GM23338 (cell line): ENCODE data around the gene KLHL5. TPM values are rescaled to one million over a fixed set of nuclear protein-coding genes. Genes with fewer than 3 reads are reported as not detected.
A peak's percentile ranks its signal among the peaks of the same experiment; 100 is the strongest.

Source experiments
- ATAC-seq: fragments of 200-7000 bp; cut with Tn5 transposase; 3 replicates; pipeline ENCODE4 v1.9.1; 2020
- DNase-seq: peaks from one replicate; pipeline ENCODE4 v3.0.0-alpha.2; 2015; ENCODE audit warnings: low spot score
- H2AFZ ChIP-seq: fragments of 200-600 bp; sonication (generic); 2 replicates; pipeline ENCODE4 v1.8.0; 2016; ENCODE audit warnings: antibody characterized with exemption, mild to moderate bottlenecking, moderate library complexity
- H3F3A ChIP-seq: fragments of 200-600 bp; sonication (generic); replicated peaks from 2 replicates; pipeline ENCODE4 v1.8.0; 2017; ENCODE audit warnings: antibody characterized with exemption, mixed run types, low read depth
- H3K27ac ChIP-seq: fragments of 200-600 bp; sonication (generic); 2 replicates; pipeline ENCODE4 v1.6.1; 2016; ENCODE audit warnings: low read depth
- H3K27me3 ChIP-seq: fragments of 200-600 bp; sonication (generic); 2 replicates; pipeline ENCODE4 v1.8.0; 2016; ENCODE audit warnings: mild to moderate bottlenecking, mixed run types, moderate library complexity; ENCODE audit not compliant: insufficient read depth
- H3K36me3 ChIP-seq: fragments of 200-600 bp; sonication (generic); 2 replicates; pipeline ENCODE4 v1.8.0; 2016; ENCODE audit warnings: mild to moderate bottlenecking; ENCODE audit not compliant: insufficient read depth
- H3K4me1 ChIP-seq: fragments of 200-600 bp; sonication (generic); 2 replicates; pipeline ENCODE4 v1.8.0; 2016; ENCODE audit warnings: mild to moderate bottlenecking, moderate library complexity; ENCODE audit not compliant: insufficient read depth
- H3K4me2 ChIP-seq: fragments of 200-600 bp; sonication (generic); 2 replicates; pipeline ENCODE4 v1.7.1; 2017; ENCODE audit warnings: mixed run types
- H3K4me3 ChIP-seq: fragments of 200-600 bp; sonication (generic); 2 replicates; pipeline ENCODE4 v1.6.1; 2016; ENCODE audit warnings: mixed run types
- H3K79me2 ChIP-seq: fragments of 200-600 bp; sonication (generic); replicated peaks from 2 replicates; pipeline ENCODE4 v1.8.0; 2017; ENCODE audit warnings: mild to moderate bottlenecking; ENCODE audit not compliant: insufficient read depth
- H3K9me2 ChIP-seq: fragments of 200-600 bp; sonication (generic); 2 replicates; pipeline ENCODE4 v1.8.0; 2017; ENCODE audit not compliant: insufficient read depth
- H4K20me1 ChIP-seq: fragments of 200-600 bp; sonication (generic); replicated peaks from 2 replicates; pipeline ENCODE4 v1.8.0; 2017; ENCODE audit warnings: mild to moderate bottlenecking; ENCODE audit not compliant: insufficient read depth
- H3K27ac Mint-ChIP-seq: 2 replicates; pipeline ENCODE4 v1.8.0; 2020; ENCODE audit warnings: inconsistent platforms, mild to moderate bottlenecking, moderate library complexity, mixed read lengths
- H3K27me3 Mint-ChIP-seq: 3 replicates; pipeline ENCODE4 v1.8.0; 2022; ENCODE audit warnings: low read depth, mild to moderate bottlenecking, moderate library complexity, mixed read lengths, inconsistent platforms; ENCODE audit not compliant: insufficient read depth, poor library complexity
- H3K36me3 Mint-ChIP-seq: 3 replicates; pipeline ENCODE4 v1.8.0; 2021; ENCODE audit warnings: low read depth, mild to moderate bottlenecking, inconsistent platforms, moderate library complexity, mixed read lengths
- H3K4me1 Mint-ChIP-seq: 3 replicates; pipeline ENCODE4 v1.8.0; 2020; ENCODE audit warnings: mild to moderate bottlenecking, inconsistent platforms, mixed read lengths
- H3K4me3 Mint-ChIP-seq: 3 replicates; pipeline ENCODE4 v1.8.0; 2021; ENCODE audit warnings: moderate library complexity, mild to moderate bottlenecking, inconsistent platforms, mixed read lengths
- H3K9me3 Mint-ChIP-seq: 3 replicates; pipeline ENCODE4 v1.8.0; 2020; ENCODE audit warnings: moderate library complexity, mild to moderate bottlenecking, inconsistent platforms, mixed read lengths
- EZH2 ChIP-seq: fragments of 200-600 bp; sonication (generic); IDR thresholded peaks from one replicate; pipeline ENCODE4 v1.8.0; 2017; ENCODE audit warnings: antibody characterized with exemption, mild to moderate bottlenecking, low read depth; ENCODE audit not compliant: unreplicated experiment
- EZH2phosphoT487 ChIP-seq: fragments of 200-600 bp; sonication (generic); IDR thresholded peaks from one replicate; pipeline ENCODE4 v1.8.1; 2018; ENCODE audit warnings: antibody characterized with exemption; ENCODE audit not compliant: unreplicated experiment
- JUNB ChIP-seq: IDR thresholded peaks from one replicate; pipeline ENCODE4 v1.6.1; 2016; ENCODE audit warnings: antibody characterized with exemption; ENCODE audit not compliant: unreplicated experiment
- NANOG ChIP-seq: IDR thresholded peaks from 2 replicates; pipeline ENCODE4 v1.6.1; 2016; ENCODE audit warnings: antibody characterized with exemption, borderline replicate concordance
- POLR2AphosphoS5 ChIP-seq: IDR thresholded peaks from 2 replicates; pipeline ENCODE4 v1.6.1; 2016; ENCODE audit warnings: antibody characterized with exemption, low read depth
- STAT1 ChIP-seq: IDR thresholded peaks from one replicate; pipeline ENCODE4 v1.6.1; 2016; ENCODE audit warnings: antibody characterized with exemption; ENCODE audit not compliant: unreplicated experiment
- ZNF114 ChIP-seq: fragments of 250-450 bp; sonication (Bioruptor Pico); IDR thresholded peaks from 2 replicates; pipeline ENCODE4 v1.5.0; 2020; ENCODE audit warnings: mild to moderate bottlenecking, moderate library complexity
- ZNF331 ChIP-seq: fragments of 250-450 bp; sonication (Bioruptor Pico); IDR thresholded peaks from 2 replicates; pipeline ENCODE4 v1.5.0; 2020; ENCODE audit warnings: low read depth, mild to moderate bottlenecking, moderate library complexity
- polyA plus RNA-seq: library from polyadenylated mRNA; unstranded; fragments of >200 nt; fragmentation: Nextera tagmentation; extraction: Ambion mirVana; gene quantifications from 2 replicates; pipeline ENCODE4 v1.2.1, GENCODE V29; 2016
- total RNA-seq: library from RNA; depleted of rRNA; stranded (reverse); fragments of >200 nt; shearing (Covaris generic); gene quantifications from 2 replicates; pipeline ENCODE4 v1.2.3, GENCODE V29; 2014
- TF ChIP-seq, protein P1 (sequence below): IDR thresholded peaks from one replicate; pipeline ENCODE4 v1.6.1; 2018; ENCODE audit warnings: antibody characterized with exemption; ENCODE audit not compliant: unreplicated experiment
- TF ChIP-seq, protein P2 (sequence below): IDR thresholded peaks from 2 replicates; pipeline ENCODE4 v1.6.1; 2016; ENCODE audit warnings: antibody characterized with exemption
- TF ChIP-seq, protein P3 (sequence below), 2 experiments: fragments of 200-600 bp in 1 of 2; sonication (generic) in 1 of 2; conservative IDR thresholded peaks; 2 replicates each; pipeline versions ENCODE4 v1.5.1 to v1.6.1; 2016 to 2017; ENCODE audit warnings: antibody characterized with exemption in 2 of 2, low read depth in 2 of 2, mild to moderate bottlenecking in 2 of 2, moderate library complexity in 1 of 2

Gene KLHL5
- total and polyA plus RNA-seq, 2 experiments from 2014 or later, result 9.4 to 24.5 TPM

DNA sequence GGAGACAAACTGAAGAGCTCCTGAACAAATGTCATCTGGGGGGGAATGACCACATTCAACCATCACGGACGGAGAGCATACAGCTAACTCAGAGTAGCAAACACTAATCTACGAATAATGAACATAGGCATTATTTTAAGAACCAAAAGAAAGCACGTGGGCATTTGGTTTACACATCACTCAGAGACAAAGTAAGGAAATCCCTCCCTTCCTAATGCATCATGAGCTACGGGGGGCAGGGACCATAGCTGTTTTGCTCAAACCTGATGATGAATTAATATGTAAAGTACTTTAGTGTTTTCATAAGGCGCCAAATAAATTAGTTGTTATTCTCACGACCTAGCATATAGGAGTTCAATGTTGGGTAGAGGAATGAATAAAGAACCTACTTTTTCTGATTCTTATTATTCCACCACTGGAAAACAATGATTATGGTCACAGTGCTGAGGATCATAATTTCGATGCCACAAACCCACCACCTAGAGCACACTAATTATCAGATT lies 18.1 kb upstream of the KLHL5 start (continued):
- TF ChIP-seq, protein P1, sequence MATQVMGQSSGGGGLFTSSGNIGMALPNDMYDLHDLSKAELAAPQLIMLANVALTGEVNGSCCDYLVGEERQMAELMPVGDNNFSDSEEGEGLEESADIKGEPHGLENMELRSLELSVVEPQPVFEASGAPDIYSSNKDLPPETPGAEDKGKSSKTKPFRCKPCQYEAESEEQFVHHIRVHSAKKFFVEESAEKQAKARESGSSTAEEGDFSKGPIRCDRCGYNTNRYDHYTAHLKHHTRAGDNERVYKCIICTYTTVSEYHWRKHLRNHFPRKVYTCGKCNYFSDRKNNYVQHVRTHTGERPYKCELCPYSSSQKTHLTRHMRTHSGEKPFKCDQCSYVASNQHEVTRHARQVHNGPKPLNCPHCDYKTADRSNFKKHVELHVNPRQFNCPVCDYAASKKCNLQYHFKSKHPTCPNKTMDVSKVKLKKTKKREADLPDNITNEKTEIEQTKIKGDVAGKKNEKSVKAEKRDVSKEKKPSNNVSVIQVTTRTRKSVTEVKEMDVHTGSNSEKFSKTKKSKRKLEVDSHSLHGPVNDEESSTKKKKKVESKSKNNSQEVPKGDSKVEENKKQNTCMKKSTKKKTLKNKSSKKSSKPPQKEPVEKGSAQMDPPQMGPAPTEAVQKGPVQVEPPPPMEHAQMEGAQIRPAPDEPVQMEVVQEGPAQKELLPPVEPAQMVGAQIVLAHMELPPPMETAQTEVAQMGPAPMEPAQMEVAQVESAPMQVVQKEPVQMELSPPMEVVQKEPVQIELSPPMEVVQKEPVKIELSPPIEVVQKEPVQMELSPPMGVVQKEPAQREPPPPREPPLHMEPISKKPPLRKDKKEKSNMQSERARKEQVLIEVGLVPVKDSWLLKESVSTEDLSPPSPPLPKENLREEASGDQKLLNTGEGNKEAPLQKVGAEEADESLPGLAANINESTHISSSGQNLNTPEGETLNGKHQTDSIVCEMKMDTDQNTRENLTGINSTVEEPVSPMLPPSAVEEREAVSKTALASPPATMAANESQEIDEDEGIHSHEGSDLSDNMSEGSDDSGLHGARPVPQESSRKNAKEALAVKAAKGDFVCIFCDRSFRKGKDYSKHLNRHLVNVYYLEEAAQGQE, result no peak
- TF ChIP-seq, protein P2, sequence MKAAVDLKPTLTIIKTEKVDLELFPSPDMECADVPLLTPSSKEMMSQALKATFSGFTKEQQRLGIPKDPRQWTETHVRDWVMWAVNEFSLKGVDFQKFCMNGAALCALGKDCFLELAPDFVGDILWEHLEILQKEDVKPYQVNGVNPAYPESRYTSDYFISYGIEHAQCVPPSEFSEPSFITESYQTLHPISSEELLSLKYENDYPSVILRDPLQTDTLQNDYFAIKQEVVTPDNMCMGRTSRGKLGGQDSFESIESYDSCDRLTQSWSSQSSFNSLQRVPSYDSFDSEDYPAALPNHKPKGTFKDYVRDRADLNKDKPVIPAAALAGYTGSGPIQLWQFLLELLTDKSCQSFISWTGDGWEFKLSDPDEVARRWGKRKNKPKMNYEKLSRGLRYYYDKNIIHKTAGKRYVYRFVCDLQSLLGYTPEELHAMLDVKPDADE, result no peak
- no peak for TF ChIP-seq ZNF331
- TF ChIP-seq, protein P3, sequence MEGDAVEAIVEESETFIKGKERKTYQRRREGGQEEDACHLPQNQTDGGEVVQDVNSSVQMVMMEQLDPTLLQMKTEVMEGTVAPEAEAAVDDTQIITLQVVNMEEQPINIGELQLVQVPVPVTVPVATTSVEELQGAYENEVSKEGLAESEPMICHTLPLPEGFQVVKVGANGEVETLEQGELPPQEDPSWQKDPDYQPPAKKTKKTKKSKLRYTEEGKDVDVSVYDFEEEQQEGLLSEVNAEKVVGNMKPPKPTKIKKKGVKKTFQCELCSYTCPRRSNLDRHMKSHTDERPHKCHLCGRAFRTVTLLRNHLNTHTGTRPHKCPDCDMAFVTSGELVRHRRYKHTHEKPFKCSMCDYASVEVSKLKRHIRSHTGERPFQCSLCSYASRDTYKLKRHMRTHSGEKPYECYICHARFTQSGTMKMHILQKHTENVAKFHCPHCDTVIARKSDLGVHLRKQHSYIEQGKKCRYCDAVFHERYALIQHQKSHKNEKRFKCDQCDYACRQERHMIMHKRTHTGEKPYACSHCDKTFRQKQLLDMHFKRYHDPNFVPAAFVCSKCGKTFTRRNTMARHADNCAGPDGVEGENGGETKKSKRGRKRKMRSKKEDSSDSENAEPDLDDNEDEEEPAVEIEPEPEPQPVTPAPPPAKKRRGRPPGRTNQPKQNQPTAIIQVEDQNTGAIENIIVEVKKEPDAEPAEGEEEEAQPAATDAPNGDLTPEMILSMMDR (conservative IDR thresholded peaks at IDR 0.05; ENCODE audit: low read depth in 2 of 2), result no peak
- TF ChIP-seq JUNB, result no peak
- TF ChIP-seq POLR2AphosphoS5, result no peak
- no peak for TF ChIP-seq STAT1
- TF ChIP-seq ZNF114 (CRISPR knock-in tag), result no peak
- TF ChIP-seq EZH2phosphoT487, result no peak

DNA sequence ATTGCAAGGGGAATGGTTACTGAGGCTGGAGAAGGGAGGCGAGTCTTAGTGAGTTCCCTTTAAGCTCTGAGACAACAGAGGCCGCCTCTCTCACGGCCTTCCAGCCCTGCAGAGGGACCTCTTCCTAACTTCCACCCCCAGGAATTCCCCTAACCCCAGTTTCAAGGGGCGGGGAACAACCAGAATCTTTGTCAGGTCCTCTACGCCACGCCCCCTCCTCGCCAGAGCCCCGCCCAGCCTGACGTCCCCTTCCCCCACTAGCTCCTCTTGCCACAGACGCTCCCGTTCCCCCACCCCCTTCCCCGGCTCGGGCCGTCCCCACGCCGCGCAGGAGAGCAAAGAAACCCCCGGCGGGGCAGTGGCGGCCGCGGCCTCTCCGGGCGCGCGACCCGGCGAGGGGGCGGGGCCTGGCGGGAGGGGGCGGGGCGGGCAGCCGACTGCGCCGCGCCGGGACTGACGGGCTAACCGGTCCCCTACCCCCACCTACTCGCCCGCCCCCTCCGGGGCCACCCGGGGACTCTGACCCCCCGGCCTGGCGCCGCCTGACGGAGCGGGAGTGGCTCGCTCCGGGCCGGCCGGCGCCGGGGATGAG lies 17.6 kb upstream of the KLHL5 start:
- H3K4me1 ChIP-seq, result peaks cover 23% of the 10 kb centered on the region
- H3F3A ChIP-seq, result no peaks in the 10 kb centered on the region
- no peaks in the 10 kb centered on the region for H3K9me2 ChIP-seq
- peak; percentile 92 for ATAC-seq
- H3K27me3 Mint-ChIP-seq, result peaks cover 10% of the 10 kb centered on the region
- peak overlapping the region; percentile 72 for H3K27ac ChIP-seq
- H3K4me3 Mint-ChIP-seq, result peak overlapping the region; percentile 83
- H3K79me2 ChIP-seq, result peaks cover 24% of the 10 kb centered on the region
- H2AFZ ChIP-seq, result peak overlapping the region; percentile 88; the same call in 1 of the 2 replicates
- no peaks in the 10 kb centered on the region for H3K9me3 Mint-ChIP-seq
- peak overlapping the region; percentile 89 for H3K4me3 ChIP-seq
- DNase-seq, result peak; percentile 98
- H3K27me3 ChIP-seq, result no peaks in the 10 kb centered on the region
- peaks cover 21% of the 10 kb centered on the region for H3K4me1 Mint-ChIP-seq
- H3K4me2 ChIP-seq, result peak overlapping the region; percentile 91
- H3K27ac Mint-ChIP-seq, result peak overlapping the region; percentile 88
- TF ChIP-seq JUNB, result no peak
- TF ChIP-seq, protein P3 (conservative IDR thresholded peaks at IDR 0.05; ENCODE audit: low read depth in 2 of 2), result peak in 1 of 2 experiments; percentile 25; a peak in 2 of 4 replicates
- TF ChIP-seq, protein P1, result no peak
- TF ChIP-seq, protein P2, result no peak
- peak; percentile 50 for TF ChIP-seq POLR2AphosphoS5
- no peak for TF ChIP-seq EZH2phosphoT487
- no peak for TF ChIP-seq NANOG
- TF ChIP-seq EZH2, result no peak
- H4K20me1 ChIP-seq, result 0 out of 2 replicates have a peak, but pooled peaks cover 4% of the 10 kb centered on the region
- no peaks in the 10 kb centered on the region for H3K36me3 ChIP-seq
- no peaks in the 10 kb centered on the region; the same call in 2 of the 3 replicates for H3K36me3 Mint-ChIP-seq
